ENCODE measurements around the gene SELENON.

GRCh38 chr1:25757151-25757845 lies 42.7 kb upstream of the SELENON start:
- TF ChIP-seq SUZ12 (IDR thresholded peaks at IDR 0.05; ENCODE audit: extremely low read depth, insufficient read depth, insufficient read length) (no peak), YY1 (IDR thresholded peaks at IDR 0.05; ENCODE audit: insufficient read depth, insufficient read length) (no peak), ZNF274 (IDR thresholded peaks at IDR 0.05; ENCODE audit: low read depth, low read length) (no peak)
